Astrocyte (in vitro differentiated cells and primary cell): Measurements from ENCODE around the gene GNG12.

ENCODE experiments used
- CTCF ChIP-seq: IDR thresholded peaks from 2 replicates; pipeline ENCODE4 v1.5.1; 2011; ENCODE audit warnings: low read depth, mild to moderate bottlenecking, inconsistent platforms, low read length, moderate library complexity; ENCODE audit not compliant: insufficient read depth
- EZH2 ChIP-seq: IDR thresholded peaks from 2 replicates; pipeline ENCODE4 v1.6.1; 2012; ENCODE audit warnings: mild to moderate bottlenecking, low read length, inconsistent platforms; ENCODE audit not compliant: insufficient read depth

DNA sequence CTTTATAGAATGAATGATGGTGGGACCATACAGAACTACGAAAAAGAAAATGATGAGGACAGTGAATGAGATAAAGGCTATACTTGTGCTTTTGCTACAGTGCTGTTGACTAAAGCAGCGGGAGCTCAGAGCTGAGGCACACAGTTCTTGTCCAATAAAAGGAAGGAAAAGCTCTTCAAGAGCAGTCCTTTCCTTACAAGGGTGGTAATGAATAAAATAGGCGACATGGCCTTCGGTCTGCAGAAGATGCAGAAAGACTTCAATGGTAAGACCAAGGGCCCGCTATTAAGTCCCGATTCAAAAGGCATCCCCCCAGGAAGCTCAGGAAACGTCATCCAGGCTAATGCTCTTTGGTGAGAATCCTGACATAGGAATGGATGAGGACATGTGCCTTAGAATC lies 44.4 kb downstream of the GNG12 start:
- TF ChIP-seq CTCF: no peak
- no peak for TF ChIP-seq EZH2
